H54 (cell line): Measurements from ENCODE around the gene DCLRE1B.
A peak's percentile ranks its signal among the peaks of the same experiment; 100 is the strongest.
"Not testable (repeated sequence)": the region's sequence is repeated elsewhere in the genome, so short reads cannot be mapped to it uniquely, and the experiment has no call there.

ENCODE experiments used
- DNase-seq: peaks from one replicate; pipeline ENCODE4 v3.0.0; 2011; ENCODE audit warnings: low spot score, mixed read lengths; ENCODE audit not compliant: insufficient read length
- FAIRE-seq: peaks from 3 replicates; lab custom pipeline; 2011; peaks lifted over from hg19 to GRCh38; lab: Jason Lieb, UNC
- POLR2A ChIP-seq: IDR thresholded peaks from 2 replicates; pipeline ENCODE4 v1.6.1; 2011; ENCODE audit warnings: low read depth, mild to moderate bottlenecking, low read length

Gene DCLRE1B

GRCh38 chr1:113940365-113941244 lies 35.5 kb downstream of the DCLRE1B start:
- no peak for TF ChIP-seq POLR2A
- FAIRE-seq (no peak), DNase-seq (no peak)

DNA sequence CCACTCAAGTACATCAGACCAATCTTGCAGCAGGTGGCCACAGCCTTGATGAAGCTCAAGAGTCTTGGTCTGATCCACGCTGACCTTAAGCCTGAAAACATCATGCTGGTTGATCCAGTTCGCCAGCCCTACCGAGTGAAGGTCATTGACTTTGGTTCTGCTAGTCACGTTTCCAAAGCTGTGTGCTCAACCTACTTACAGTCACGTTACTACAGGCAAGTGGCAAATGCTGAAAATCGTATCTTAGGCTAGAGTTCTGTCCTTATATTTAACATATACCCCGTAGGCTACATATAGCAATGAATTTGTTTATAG lies 36.1 kb downstream of the DCLRE1B start:
- no peak for FAIRE-seq
- DNase-seq, result no peak
- no peak for TF ChIP-seq POLR2A

DNA sequence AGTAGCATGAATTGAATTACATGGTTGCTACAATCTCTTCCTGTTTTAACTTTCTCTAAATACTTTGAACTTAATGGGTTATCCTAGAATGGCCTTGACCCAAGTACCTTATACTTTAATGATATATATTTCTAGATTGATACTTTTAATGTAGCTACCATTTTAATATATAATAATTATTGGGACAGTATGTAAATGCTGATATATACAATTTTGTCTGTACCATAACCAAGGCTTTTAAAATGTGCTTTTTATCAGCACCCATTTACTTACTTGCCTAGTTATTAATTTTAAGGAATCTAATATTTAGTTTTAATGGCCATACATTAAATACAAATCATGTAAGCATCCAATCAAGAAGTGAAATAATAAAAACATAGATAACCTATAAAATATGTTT lies 37.4 kb downstream of the DCLRE1B start:
- DNase-seq (no peak), FAIRE-seq (no peak)
- TF ChIP-seq POLR2A, result no peak

- DNase-seq (no peak), FAIRE-seq (peak; percentile 6)
- TF ChIP-seq POLR2A, result no peak
Measured at GRCh38 chr1:113943028-113943811, 38.1 kb downstream of the DCLRE1B start.

- TF ChIP-seq POLR2A, result no peak
- no peak for DNase-seq
- no peak for FAIRE-seq
Measured at GRCh38 chr1:113945329-113945728, 40.2 kb downstream of the DCLRE1B start.

DNA sequence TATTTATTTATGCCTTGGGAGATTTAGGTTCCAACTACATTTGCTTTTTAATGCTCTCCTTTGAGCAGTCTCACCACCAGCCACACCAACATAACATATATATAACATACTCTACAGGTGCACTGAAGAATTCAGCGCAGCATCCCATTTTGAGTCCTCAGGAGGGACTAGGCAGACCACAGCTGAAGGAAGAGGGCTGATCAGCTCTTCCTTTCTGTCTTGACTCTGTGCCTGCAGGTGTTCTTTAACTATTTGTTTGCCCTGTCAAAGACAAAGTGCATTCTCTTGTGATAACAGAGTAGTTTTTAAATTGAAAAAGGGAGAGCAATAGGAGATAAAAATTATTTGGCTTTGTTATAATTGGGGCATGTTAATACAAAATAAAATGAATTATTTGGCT lies 41.0 kb downstream of the DCLRE1B start:
- FAIRE-seq, result peak; percentile 57
- DNase-seq, result no peak
- TF ChIP-seq POLR2A, result no peak

- TF ChIP-seq POLR2A, result no peak
- FAIRE-seq (peak; percentile 55), DNase-seq (no peak)
Measured at GRCh38 chr1:113946678-113947387, 41.7 kb downstream of the DCLRE1B start.

DNA sequence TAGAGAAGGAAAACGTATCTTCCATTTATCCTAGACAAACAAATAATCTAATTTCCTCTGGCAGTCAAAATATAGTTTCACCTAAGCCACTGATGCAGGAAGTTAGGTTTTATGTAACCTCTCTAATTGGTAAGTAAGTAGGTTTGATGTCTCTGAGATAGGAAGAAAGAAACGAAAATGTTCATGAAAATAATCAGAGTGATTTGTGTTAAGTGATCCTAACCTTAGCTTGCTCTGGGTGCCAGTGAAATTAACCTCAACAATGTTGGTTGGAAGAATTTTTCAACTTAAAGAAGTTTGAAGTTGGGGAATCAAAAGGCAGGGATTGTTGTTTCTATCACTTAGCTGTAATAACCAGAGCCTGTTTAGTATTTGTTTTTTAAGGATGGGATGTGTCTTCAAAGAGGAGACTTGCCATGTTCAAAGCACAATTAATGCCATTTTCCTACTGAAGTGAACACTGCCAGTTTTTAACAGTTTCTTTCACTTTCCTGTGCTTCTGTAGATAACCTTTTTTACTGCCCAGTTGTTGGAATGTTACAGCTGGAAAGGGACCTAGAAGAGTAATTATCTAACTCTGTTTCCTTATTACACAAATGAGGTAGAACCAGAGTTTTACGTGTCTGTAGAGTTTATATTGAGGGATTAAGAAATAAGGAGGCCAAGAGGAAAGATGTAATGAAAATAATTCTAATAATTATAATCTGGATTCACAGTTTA lies 42.4 kb downstream of the DCLRE1B start:
- TF ChIP-seq POLR2A, result no peak
- no peak for DNase-seq
- peak; percentile 6 for FAIRE-seq

DNA sequence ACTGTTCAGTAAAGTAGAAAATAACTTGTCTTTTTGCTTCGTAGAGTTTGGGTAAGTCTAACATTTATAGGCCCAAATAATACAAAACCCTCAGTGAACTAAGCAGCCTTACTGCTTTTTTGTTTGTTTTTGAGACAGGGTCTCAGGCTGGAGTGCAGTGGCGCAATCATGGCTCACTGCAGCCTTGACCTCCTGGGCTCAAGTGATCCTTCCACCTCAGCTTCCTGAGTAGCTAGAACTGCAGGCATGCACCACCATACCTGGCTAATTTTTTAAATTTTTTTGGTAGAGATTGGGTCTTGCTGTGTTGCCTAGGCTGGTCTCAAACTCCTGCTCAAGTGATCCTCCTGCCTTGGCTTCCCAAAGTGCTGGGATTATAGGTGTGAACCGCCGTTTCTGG lies 43.0 kb downstream of the DCLRE1B start:
- DNase-seq, FAIRE-seq: not testable (repeated sequence)

DNA sequence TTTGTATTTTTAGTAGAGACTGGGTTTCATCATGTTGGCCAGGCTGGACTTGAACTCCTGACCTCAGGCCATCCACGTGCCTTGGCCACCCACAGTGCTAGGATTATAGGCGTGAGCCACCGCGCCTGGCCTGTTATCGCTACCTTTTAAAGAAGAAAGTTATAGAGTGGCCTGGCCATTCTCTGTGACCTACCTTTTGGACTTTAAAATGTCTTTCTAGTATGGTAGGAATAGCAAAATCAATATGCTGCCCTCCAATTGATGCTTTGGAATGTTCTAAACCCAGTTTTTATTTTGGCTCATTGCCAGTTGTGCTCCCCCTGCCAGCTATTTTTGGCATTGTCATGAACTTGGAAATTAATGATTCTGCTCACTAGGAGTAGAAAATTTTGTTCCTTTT lies 43.9 kb downstream of the DCLRE1B start:
- no peak for DNase-seq
- FAIRE-seq, result no peak
- TF ChIP-seq POLR2A, result no peak

DNA sequence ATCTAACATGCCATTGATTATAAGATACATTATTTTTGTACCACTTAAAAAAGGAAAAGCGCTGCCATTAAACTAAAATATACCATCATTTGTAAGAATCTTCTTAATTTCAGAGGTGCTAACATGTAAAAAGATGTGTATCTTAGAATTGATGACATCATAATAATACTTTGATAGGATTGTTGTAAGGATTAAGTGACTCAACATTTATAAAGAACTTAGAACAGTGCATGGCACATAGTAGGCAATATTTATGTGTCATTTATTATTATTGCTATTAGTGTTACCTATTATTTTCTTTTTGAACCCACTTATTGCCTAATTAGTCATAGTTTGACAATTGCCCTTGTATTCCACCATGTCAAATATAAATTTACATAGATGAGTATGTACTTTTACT lies 45.8 kb downstream of the DCLRE1B start:
- TF ChIP-seq POLR2A, result no peak
- no peak for DNase-seq
- no peak for FAIRE-seq

GRCh38 chr1:113951719-113952118 lies 46.6 kb downstream of the DCLRE1B start:
- FAIRE-seq (no peak), DNase-seq (no peak)
- no peak for TF ChIP-seq POLR2A

DNA sequence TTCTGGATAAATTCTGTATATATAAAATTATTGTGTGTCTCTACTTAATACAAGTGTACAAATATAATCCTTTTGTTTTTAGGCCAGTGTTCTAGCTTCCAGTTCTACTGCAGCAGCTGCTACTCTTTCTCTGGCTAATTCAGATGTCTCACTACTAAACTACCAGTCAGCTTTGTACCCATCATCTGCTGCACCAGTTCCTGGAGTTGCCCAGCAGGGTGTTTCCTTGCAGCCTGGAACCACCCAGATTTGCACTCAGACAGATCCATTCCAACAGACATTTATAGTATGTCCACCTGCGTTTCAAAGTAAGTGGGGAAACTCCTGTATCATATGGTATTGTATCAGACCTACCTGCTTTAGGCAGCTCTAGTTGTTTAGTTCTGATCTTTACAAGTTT lies 52.9 kb downstream of the DCLRE1B start:
- peak; percentile 70 for FAIRE-seq
- no peak for TF ChIP-seq POLR2A

More for the DNA sequence above, 52.9 kb downstream of the DCLRE1B start:
- DNase-seq, result no peak
